HEK293 (cell line): ENCODE results near the gene IRF6.

Experiments used
- TRIM28 ChIP-seq: IDR thresholded peaks from 2 replicates; pipeline ENCODE4 v1.6.1; 2011; ENCODE audit warnings: low read length, control low read depth, borderline replicate concordance
- YY1 ChIP-seq: fragments of 450-650 bp; formaldehyde crosslinking; IDR thresholded peaks from 2 replicates; pipeline ENCODE4 v1.5.1; 2018; ENCODE audit warnings: missing biosample characterization, missing genetic modification characterization
- ZNF174 ChIP-seq: fragments of 450-650 bp; formaldehyde crosslinking; IDR thresholded peaks from 2 replicates; pipeline ENCODE4 v1.5.0; 2017; ENCODE audit warnings: missing biosample characterization, mild to moderate bottlenecking, missing genetic modification characterization
- ZNF184 ChIP-seq: fragments of 450-650 bp; IDR thresholded peaks from 2 replicates; pipeline ENCODE4 v1.5.1; 2018; ENCODE audit warnings: missing biosample characterization, mild to moderate bottlenecking, missing genetic modification characterization
- ZNF621 ChIP-seq: fragments of 450-650 bp; formaldehyde crosslinking; IDR thresholded peaks from 2 replicates; pipeline ENCODE4 v1.5.1; 2017; ENCODE audit warnings: missing biosample characterization, missing genetic modification characterization
- ZNF660 ChIP-seq: fragments of 450-650 bp; IDR thresholded peaks from 2 replicates; pipeline ENCODE4 v1.5.1; 2018; ENCODE audit warnings: missing biosample characterization, mild to moderate bottlenecking, missing genetic modification characterization
- TF ChIP-seq, protein P1 (sequence below): fragments of 450-650 bp; formaldehyde crosslinking; IDR thresholded peaks from 2 replicates; pipeline ENCODE4 v1.5.1; 2016; ENCODE audit warnings: missing biosample characterization, missing genetic modification characterization
- TF ChIP-seq, protein P2 (sequence below): fragments of 450-650 bp; formaldehyde crosslinking; IDR thresholded peaks from 2 replicates; pipeline ENCODE4 v1.5.1; 2016; ENCODE audit warnings: missing biosample characterization, missing genetic modification characterization, borderline replicate concordance
- TF ChIP-seq, protein P3 (sequence below): fragments of 450-650 bp; formaldehyde crosslinking; IDR thresholded peaks from 2 replicates; pipeline ENCODE4 v1.5.0; 2017; ENCODE audit warnings: missing biosample characterization, missing genetic modification characterization, borderline replicate concordance
- TF ChIP-seq, protein P4 (sequence below): fragments of 450-650 bp; formaldehyde crosslinking; IDR thresholded peaks from 2 replicates; pipeline ENCODE4 v1.5.1; 2016; ENCODE audit warnings: missing biosample characterization, missing genetic modification characterization

DNA sequence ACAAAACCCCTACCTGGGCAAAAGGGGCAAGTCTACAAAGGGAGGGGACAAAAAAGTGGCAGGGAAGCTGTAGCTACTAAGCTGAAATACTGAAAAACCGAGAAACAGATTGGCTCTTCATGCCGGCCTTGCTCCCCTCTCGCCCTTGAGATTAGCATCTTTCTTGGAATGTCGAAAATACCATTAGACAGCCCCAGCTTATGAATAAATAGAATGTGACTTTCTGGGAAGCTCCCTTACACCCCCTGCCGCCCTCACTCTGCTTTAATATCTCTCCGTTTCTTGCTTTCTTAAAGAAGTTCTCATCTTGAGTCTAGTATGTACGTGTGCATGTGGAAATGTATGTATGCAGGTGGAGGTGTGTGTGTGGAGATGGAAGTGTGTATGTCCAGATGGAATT, 36.0 kb downstream of the IRF6 start:
- TF ChIP-seq, protein P1, sequence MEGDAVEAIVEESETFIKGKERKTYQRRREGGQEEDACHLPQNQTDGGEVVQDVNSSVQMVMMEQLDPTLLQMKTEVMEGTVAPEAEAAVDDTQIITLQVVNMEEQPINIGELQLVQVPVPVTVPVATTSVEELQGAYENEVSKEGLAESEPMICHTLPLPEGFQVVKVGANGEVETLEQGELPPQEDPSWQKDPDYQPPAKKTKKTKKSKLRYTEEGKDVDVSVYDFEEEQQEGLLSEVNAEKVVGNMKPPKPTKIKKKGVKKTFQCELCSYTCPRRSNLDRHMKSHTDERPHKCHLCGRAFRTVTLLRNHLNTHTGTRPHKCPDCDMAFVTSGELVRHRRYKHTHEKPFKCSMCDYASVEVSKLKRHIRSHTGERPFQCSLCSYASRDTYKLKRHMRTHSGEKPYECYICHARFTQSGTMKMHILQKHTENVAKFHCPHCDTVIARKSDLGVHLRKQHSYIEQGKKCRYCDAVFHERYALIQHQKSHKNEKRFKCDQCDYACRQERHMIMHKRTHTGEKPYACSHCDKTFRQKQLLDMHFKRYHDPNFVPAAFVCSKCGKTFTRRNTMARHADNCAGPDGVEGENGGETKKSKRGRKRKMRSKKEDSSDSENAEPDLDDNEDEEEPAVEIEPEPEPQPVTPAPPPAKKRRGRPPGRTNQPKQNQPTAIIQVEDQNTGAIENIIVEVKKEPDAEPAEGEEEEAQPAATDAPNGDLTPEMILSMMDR, result no peak
- TF ChIP-seq TRIM28 (no peak), YY1 (tag by site-specific recombination) (no peak), ZNF660 (tag by site-specific recombination) (no peak), ZNF621 (tag by site-specific recombination) (no peak), ZNF184 (tag by site-specific recombination) (no peak), ZNF174 (tag by site-specific recombination) (no peak)
- TF ChIP-seq, protein P2, sequence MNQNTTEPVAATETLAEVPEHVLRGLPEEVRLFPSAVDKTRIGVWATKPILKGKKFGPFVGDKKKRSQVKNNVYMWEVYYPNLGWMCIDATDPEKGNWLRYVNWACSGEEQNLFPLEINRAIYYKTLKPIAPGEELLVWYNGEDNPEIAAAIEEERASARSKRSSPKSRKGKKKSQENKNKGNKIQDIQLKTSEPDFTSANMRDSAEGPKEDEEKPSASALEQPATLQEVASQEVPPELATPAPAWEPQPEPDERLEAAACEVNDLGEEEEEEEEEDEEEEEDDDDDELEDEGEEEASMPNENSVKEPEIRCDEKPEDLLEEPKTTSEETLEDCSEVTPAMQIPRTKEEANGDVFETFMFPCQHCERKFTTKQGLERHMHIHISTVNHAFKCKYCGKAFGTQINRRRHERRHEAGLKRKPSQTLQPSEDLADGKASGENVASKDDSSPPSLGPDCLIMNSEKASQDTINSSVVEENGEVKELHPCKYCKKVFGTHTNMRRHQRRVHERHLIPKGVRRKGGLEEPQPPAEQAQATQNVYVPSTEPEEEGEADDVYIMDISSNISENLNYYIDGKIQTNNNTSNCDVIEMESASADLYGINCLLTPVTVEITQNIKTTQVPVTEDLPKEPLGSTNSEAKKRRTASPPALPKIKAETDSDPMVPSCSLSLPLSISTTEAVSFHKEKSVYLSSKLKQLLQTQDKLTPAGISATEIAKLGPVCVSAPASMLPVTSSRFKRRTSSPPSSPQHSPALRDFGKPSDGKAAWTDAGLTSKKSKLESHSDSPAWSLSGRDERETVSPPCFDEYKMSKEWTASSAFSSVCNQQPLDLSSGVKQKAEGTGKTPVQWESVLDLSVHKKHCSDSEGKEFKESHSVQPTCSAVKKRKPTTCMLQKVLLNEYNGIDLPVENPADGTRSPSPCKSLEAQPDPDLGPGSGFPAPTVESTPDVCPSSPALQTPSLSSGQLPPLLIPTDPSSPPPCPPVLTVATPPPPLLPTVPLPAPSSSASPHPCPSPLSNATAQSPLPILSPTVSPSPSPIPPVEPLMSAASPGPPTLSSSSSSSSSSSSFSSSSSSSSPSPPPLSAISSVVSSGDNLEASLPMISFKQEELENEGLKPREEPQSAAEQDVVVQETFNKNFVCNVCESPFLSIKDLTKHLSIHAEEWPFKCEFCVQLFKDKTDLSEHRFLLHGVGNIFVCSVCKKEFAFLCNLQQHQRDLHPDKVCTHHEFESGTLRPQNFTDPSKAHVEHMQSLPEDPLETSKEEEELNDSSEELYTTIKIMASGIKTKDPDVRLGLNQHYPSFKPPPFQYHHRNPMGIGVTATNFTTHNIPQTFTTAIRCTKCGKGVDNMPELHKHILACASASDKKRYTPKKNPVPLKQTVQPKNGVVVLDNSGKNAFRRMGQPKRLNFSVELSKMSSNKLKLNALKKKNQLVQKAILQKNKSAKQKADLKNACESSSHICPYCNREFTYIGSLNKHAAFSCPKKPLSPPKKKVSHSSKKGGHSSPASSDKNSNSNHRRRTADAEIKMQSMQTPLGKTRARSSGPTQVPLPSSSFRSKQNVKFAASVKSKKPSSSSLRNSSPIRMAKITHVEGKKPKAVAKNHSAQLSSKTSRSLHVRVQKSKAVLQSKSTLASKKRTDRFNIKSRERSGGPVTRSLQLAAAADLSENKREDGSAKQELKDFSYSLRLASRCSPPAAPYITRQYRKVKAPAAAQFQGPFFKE, result no peak
- TF ChIP-seq, protein P3, sequence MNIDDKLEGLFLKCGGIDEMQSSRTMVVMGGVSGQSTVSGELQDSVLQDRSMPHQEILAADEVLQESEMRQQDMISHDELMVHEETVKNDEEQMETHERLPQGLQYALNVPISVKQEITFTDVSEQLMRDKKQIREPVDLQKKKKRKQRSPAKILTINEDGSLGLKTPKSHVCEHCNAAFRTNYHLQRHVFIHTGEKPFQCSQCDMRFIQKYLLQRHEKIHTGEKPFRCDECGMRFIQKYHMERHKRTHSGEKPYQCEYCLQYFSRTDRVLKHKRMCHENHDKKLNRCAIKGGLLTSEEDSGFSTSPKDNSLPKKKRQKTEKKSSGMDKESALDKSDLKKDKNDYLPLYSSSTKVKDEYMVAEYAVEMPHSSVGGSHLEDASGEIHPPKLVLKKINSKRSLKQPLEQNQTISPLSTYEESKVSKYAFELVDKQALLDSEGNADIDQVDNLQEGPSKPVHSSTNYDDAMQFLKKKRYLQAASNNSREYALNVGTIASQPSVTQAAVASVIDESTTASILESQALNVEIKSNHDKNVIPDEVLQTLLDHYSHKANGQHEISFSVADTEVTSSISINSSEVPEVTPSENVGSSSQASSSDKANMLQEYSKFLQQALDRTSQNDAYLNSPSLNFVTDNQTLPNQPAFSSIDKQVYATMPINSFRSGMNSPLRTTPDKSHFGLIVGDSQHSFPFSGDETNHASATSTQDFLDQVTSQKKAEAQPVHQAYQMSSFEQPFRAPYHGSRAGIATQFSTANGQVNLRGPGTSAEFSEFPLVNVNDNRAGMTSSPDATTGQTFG (tag by site-specific recombination), result no peak
- TF ChIP-seq, protein P4, sequence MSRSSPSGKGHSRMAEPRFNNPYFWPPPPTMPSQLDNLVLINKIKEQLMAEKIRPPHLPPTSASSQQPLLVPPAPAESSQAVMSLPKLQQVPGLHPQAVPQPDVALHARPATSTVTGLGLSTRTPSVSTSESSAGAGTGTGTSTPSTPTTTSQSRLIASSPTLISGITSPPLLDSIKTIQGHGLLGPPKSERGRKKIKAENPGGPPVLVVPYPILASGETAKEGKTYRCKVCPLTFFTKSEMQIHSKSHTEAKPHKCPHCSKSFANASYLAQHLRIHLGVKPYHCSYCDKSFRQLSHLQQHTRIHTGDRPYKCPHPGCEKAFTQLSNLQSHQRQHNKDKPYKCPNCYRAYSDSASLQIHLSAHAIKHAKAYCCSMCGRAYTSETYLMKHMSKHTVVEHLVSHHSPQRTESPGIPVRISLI (tag by site-specific recombination), result no peak
